H9 (cell line): ENCODE data around the gene CELSR2. TPM values are rescaled to one million over a fixed set of nuclear protein-coding genes. Genes with fewer than 3 reads are reported as not detected.

Experiments
- DNase-seq: peaks from one replicate; pipeline ENCODE4 v3.0.0-alpha.2; 2017
- H2AFZ ChIP-seq: one replicate; pipeline ENCODE4 v1.6.1; 2013; ENCODE audit warnings: mild to moderate bottlenecking, low read length, control low read depth, moderate library complexity
- H2AK5ac ChIP-seq: 2 replicates; pipeline ENCODE4 v1.6.1; 2013; ENCODE audit warnings: low read length, control low read depth, mixed read lengths; ENCODE audit not compliant: insufficient read length
- H2BK120ac ChIP-seq: one replicate; pipeline ENCODE4 v1.6.1; 2013; ENCODE audit warnings: low read depth, mild to moderate bottlenecking, low read length, control low read depth, inconsistent platforms; ENCODE audit not compliant: poor library complexity, severe bottlenecking
- H2BK12ac ChIP-seq: 2 replicates; pipeline ENCODE4 v1.6.1; 2013; ENCODE audit warnings: low read length, control low read depth, mixed read lengths, low read depth; ENCODE audit not compliant: insufficient read length
- H2BK15ac ChIP-seq: 2 replicates; pipeline ENCODE4 v1.6.1; 2013; ENCODE audit warnings: low read depth, low read length, control low read depth
- H2BK20ac ChIP-seq: one replicate; pipeline ENCODE4 v1.6.1; 2013; ENCODE audit warnings: low read depth, mild to moderate bottlenecking, low read length, control low read depth, inconsistent platforms; ENCODE audit not compliant: poor library complexity, severe bottlenecking
- H2BK5ac ChIP-seq: 2 replicates; pipeline ENCODE4 v1.6.1; 2013; ENCODE audit warnings: low read length, control low read depth, mixed read lengths; ENCODE audit not compliant: insufficient read length
- H3K14ac ChIP-seq: 2 replicates; pipeline ENCODE4 v1.6.1; 2013; ENCODE audit warnings: low read length, control low read depth; ENCODE audit not compliant: insufficient read depth
- H3K18ac ChIP-seq: 2 replicates; pipeline ENCODE4 v1.6.1; 2013; ENCODE audit warnings: low read depth, mild to moderate bottlenecking, mixed read lengths, low read length, control low read depth; ENCODE audit not compliant: insufficient read length
- H3K23ac ChIP-seq: 2 replicates; pipeline ENCODE4 v1.6.1; 2013; ENCODE audit warnings: low read length, control low read depth, mixed read lengths, low read depth; ENCODE audit not compliant: insufficient read length
- H3K23me2 ChIP-seq: 2 replicates; pipeline ENCODE4 v1.6.1; 2013; ENCODE audit warnings: low read depth, mild to moderate bottlenecking, mixed read lengths, low read length, control low read depth; ENCODE audit not compliant: insufficient read length, poor library complexity, severe bottlenecking
- H3K27ac ChIP-seq: 2 replicates; pipeline ENCODE4 v1.5.1; 2013; ENCODE audit warnings: low read length, control low read depth, mixed read lengths, low read depth; ENCODE audit not compliant: insufficient read length
- H3K27me3 ChIP-seq: 2 replicates; pipeline ENCODE4 v1.6.1; 2013; ENCODE audit warnings: low read length, control low read depth, inconsistent platforms; ENCODE audit not compliant: insufficient read depth
- H3K4ac ChIP-seq: 2 replicates; pipeline ENCODE4 v1.6.1; 2013; ENCODE audit warnings: low read depth, mild to moderate bottlenecking, control low read depth, inconsistent platforms, low read length, moderate library complexity
- H3K4me1 ChIP-seq: 2 replicates; pipeline ENCODE4 v1.6.1; 2013; ENCODE audit warnings: low read length, control low read depth, inconsistent platforms; ENCODE audit not compliant: insufficient read depth
- H3K4me2 ChIP-seq: 2 replicates; pipeline ENCODE4 v1.6.1; 2013; ENCODE audit warnings: low read length, control low read depth, mixed read lengths; ENCODE audit not compliant: insufficient read length, insufficient read depth
- H3K56ac ChIP-seq: 2 replicates; pipeline ENCODE4 v1.6.1; 2013; ENCODE audit warnings: low read depth, mild to moderate bottlenecking, mixed read lengths, low read length, control low read depth; ENCODE audit not compliant: insufficient read length
- H3K79me1 ChIP-seq: 2 replicates; pipeline ENCODE4 v1.6.1; 2013; ENCODE audit warnings: low read depth, mild to moderate bottlenecking, moderate library complexity, low read length, control low read depth, inconsistent platforms; ENCODE audit not compliant: insufficient read depth, poor library complexity, severe bottlenecking
- H3K79me2 ChIP-seq: 2 replicates; pipeline ENCODE4 v1.6.1; 2013; ENCODE audit warnings: low read length, control low read depth, inconsistent platforms; ENCODE audit not compliant: insufficient read depth
- H3K9ac ChIP-seq: 2 replicates; pipeline ENCODE4 v1.6.1; 2013; ENCODE audit warnings: low read length, control low read depth, mixed read lengths; ENCODE audit not compliant: insufficient read length; ENCODE audit errors: extremely low read depth
- H3K9me3 ChIP-seq: one replicate; pipeline ENCODE4 v1.6.1; 2013; ENCODE audit warnings: low read depth, low read length, inconsistent platforms; ENCODE audit not compliant: control insufficient read depth
- H3T11ph ChIP-seq: one replicate; pipeline ENCODE4 v1.6.1; 2013; ENCODE audit warnings: mild to moderate bottlenecking, low read length, control low read depth, inconsistent platforms
- H4K20me1 ChIP-seq: one replicate; pipeline ENCODE4 v1.6.1; 2013; ENCODE audit not compliant: control insufficient read depth, insufficient read length, insufficient read depth
- H4K5ac ChIP-seq: 2 replicates; pipeline ENCODE4 v1.6.1; 2013; ENCODE audit warnings: low read depth, mild to moderate bottlenecking, mixed read lengths, low read length, control low read depth; ENCODE audit not compliant: insufficient read length
- H4K8ac ChIP-seq: replicated peaks from 2 replicates; pipeline ENCODE4 v1.6.1; 2013; ENCODE audit warnings: low read length, control low read depth, mixed read lengths, low read depth; ENCODE audit not compliant: insufficient read length
- H4K91ac ChIP-seq: 2 replicates; pipeline ENCODE4 v1.6.1; 2013; ENCODE audit warnings: low read depth, mild to moderate bottlenecking, moderate library complexity, mixed read lengths, low read length, control low read depth; ENCODE audit not compliant: insufficient read length
- H3K27ac Mint-ChIP-seq, 3 experiments: 2 replicates in 2 of 3; 3 replicates in 1 of 3; pipeline ENCODE4 v1.8.0; 2020 to 2021; ENCODE audit warnings: mixed read lengths in 3 of 3, mild to moderate bottlenecking in 1 of 3, moderate library complexity in 1 of 3
- H3K27me3 Mint-ChIP-seq: 2 replicates; pipeline ENCODE4 v1.8.0; 2021; ENCODE audit warnings: low read depth, mild to moderate bottlenecking, moderate library complexity, mixed read lengths
- H3K36me3 Mint-ChIP-seq, 3 experiments: 2 replicates in 2 of 3; 3 replicates in 1 of 3; pipeline ENCODE4 v1.8.0; 2020 to 2021; ENCODE audit warnings: low read depth in 3 of 3, mixed read lengths in 3 of 3; ENCODE audit not compliant: insufficient read depth in 1 of 3
- H3K4me1 Mint-ChIP-seq, 2 experiments: 2 replicates each; pipeline ENCODE4 v1.8.0; 2020; ENCODE audit warnings: mixed read lengths in 2 of 2
- H3K4me3 Mint-ChIP-seq, 2 experiments: 2 replicates in 1 of 2; 3 replicates in 1 of 2; pipeline ENCODE4 v1.8.0; 2020 to 2021; ENCODE audit warnings: mild to moderate bottlenecking in 2 of 2, mixed read lengths in 2 of 2, moderate library complexity in 1 of 2
- H3K9me3 Mint-ChIP-seq, 2 experiments: 2 replicates in 1 of 2; 3 replicates in 1 of 2; pipeline ENCODE4 v1.8.0; 2020; ENCODE audit warnings: mild to moderate bottlenecking in 2 of 2, mixed read lengths in 2 of 2, moderate library complexity in 1 of 2
- CTCF ChIP-seq: fragments of 200-600 bp; sonication (generic); conservative IDR thresholded peaks from 3 replicates; pipeline ENCODE4 v1.8.0; 2021; ENCODE audit warnings: antibody characterized with exemption, mild to moderate bottlenecking
- WGBS: extraction: QIAGEN DNeasy Blood & Tissue Kit; methylation state at CpG from one replicate; pipeline ENCODE4 v1.1.7; 2013; ENCODE audit warnings: missing lambda C conversion rate, low lambda C conversion rate, mixed read lengths; ENCODE audit not compliant: insufficient read length; ENCODE audit errors: extremely low coverage; 5-methylcytosine and 5-hydroxymethylcytosine counted together
- total RNA-seq: library from RNA; stranded (reverse); gene quantifications from 2 replicates; pipeline ENCODE4 v1.2.1, GENCODE V29; 2021

The CELSR2 gene
- total RNA-seq, 1 experiment from 2014 or later = 29.2 TPM

GRCh38 chr1:109290137-109290536 lies 40.8 kb downstream of the CELSR2 start:
- peaks cover 0 to 2% of the 10 kb centered on the region in 2 experiments; a peak in 3 of 5 replicates for H3K9me3 Mint-ChIP-seq
- Histone ChIP-seq H3K79me1 (no peaks in the 10 kb centered on the region), H2AK5ac (no peak overlapping the region), H4K91ac (no peak overlapping the region), H3K4me2 (no peak overlapping the region), H2BK12ac (no peak overlapping the region), H4K20me1 (no peaks in the 10 kb centered on the region), H3K4ac (no peak overlapping the region), H2AFZ (no peak overlapping the region), H2BK20ac (no peak overlapping the region), H2BK5ac (no peak overlapping the region), H3K23ac (no peak overlapping the region), H2BK120ac (no peak overlapping the region), H3K9ac (no peak overlapping the region), H3K14ac (no peak overlapping the region), H3K27me3 (no peaks in the 10 kb centered on the region), H3K18ac (no peak overlapping the region), H3K23me2 (no peaks in the 10 kb centered on the region), H3K27ac (no peak overlapping the region), H3K56ac (no peak overlapping the region), H4K5ac (no peak overlapping the region), H3K4me1 (no peaks in the 10 kb centered on the region), H3K79me2 (no peaks in the 10 kb centered on the region), H3K9me3 (no peaks in the 10 kb centered on the region), H2BK15ac (no peak overlapping the region), H3T11ph (no peak overlapping the region), H4K8ac (no peak overlapping the region)
- H3K4me1 Mint-ChIP-seq = peaks cover 16 to 21% of the 10 kb centered on the region in 2 experiments
- no CpG with 5 or more reads among the region's 1 CpG for WGBS
- H3K27me3 Mint-ChIP-seq = peaks cover 3% of the 10 kb centered on the region
- no peak for TF ChIP-seq CTCF
- H3K4me3 Mint-ChIP-seq = no peak overlapping the region
- DNase-seq = no peak
- no peak overlapping the region; a peak in 1 of 7 replicates for H3K27ac Mint-ChIP-seq
- no peaks in the 10 kb centered on the region; a peak in 1 of 7 replicates for H3K36me3 Mint-ChIP-seq
